ENCODE data around the gene PTPRE.

DNA sequence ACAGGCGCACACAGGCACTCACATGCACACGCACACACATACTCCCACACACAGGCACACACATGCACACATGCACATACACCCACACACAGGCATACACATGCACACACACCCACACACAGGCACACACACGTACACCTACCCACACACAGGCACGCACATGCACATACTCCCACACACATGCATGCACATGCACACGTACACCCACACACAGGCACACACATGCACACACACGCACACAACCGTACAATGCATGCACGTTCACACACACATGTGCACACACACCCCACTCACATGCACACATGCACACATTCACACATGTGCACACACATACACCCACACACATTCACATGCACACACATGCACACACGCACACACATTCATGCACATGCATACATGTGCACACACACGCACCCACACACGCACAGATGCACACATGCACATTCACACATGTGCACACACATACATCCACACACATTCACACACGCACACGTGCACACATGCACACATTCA is 160.0 kb downstream of the PTPRE start:
- no peak for TF ChIP-seq POLR2A (IDR thresholded peaks at IDR 0.05)
- TF ChIP-seq POLR2AphosphoS5 (IDR thresholded peaks at IDR 0.05), result no peak
- TF ChIP-seq, protein P1, sequence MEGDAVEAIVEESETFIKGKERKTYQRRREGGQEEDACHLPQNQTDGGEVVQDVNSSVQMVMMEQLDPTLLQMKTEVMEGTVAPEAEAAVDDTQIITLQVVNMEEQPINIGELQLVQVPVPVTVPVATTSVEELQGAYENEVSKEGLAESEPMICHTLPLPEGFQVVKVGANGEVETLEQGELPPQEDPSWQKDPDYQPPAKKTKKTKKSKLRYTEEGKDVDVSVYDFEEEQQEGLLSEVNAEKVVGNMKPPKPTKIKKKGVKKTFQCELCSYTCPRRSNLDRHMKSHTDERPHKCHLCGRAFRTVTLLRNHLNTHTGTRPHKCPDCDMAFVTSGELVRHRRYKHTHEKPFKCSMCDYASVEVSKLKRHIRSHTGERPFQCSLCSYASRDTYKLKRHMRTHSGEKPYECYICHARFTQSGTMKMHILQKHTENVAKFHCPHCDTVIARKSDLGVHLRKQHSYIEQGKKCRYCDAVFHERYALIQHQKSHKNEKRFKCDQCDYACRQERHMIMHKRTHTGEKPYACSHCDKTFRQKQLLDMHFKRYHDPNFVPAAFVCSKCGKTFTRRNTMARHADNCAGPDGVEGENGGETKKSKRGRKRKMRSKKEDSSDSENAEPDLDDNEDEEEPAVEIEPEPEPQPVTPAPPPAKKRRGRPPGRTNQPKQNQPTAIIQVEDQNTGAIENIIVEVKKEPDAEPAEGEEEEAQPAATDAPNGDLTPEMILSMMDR (IDR thresholded peaks at IDR 0.05), result no peak

Measured in breast epithelium (tissue), 3 donors.